Endothelial cell of hepatic sinusoid (primary cell): ENCODE measurements around the gene MBD4.

Source experiments
- in situ Hi-C: cut with HindIII; loops from 2 replicates; pipeline ENCODE4 v1.10.0; 2017; ENCODE audit warnings: low sequenced_read_pairs

MBD4 gene

DNA sequence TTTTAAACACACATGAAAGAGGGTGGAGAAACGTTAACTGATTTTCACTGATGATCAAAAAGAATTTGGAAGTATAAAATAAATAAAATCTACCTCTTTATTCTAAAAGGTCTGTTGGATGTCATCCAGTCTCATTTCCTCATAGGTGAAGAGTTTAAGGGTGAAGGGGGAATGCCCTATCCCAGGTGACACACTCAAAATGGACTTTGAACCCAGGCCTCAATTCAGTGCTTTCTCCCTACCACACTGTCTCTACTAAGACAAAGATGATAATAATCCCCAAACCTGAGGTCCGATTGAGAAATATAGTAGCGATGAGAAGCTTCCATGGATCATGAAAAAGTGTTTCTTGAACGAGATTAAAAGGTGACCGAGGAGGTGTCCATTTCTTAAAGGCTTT is 6.2 kb downstream of the MBD4 start:
- in situ Hi-C loops: no loop called here

DNA sequence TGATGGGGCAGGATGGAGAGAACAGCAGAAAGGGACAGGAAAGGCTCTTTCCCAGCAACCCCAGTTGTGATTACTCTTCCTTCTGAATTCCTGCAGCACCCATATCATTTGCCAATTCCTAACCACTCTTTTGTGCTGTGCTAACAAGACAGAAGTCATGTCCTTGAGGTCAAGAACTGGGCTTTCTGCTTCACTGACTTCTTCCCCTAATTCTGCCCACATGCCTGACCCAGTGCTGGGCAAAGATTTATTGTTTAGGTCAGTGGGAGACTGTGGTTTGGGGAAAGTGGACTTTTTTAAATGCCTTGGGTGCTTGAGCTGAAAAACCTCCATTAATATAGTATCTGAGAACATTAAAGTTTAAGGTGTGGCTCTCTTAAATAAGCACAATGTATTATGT is 7.1 kb downstream of the MBD4 start:
- in situ Hi-C loops: no loop called here

DNA sequence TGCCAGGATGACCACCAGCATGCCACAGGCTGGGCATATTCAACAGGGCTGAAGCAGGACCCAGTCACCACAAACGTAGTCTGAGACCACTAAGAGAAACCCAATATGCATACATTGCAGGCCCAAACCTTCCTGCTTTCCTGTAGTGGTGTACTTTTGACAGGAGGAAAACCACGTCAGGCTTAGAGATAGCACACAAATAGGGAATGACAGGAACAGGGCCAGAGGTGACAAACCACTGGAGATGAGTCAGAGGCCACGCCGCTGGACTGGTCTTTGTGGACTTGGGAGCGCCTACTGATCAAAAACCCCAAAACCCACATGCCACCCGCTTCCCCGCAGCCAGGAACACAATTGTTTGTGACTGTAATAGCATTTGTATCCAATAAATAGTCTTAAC is 7.7 kb downstream of the MBD4 start:
- in situ Hi-C loops: no loop called here

DNA sequence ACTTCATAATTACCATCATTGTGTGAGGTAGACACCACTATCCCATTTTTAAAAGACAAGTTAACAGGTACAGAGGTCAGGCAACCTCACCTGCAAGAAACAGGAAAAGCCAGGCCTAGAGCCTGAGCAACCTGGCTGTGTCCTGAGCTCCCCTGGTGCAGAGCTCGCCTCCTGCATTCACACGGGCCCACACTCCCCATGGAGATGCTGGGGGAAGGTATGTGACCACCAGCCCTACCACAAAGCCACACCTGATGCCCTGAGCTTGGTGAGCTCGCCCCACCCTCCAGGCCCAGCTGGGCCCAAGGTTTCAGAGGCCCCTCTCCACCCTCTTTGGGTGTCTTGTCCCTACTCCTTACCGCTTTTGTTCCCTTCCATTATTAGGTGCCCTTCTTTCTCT is 10.1 kb downstream of the MBD4 start:
- in situ Hi-C loops: no loop called here

DNA sequence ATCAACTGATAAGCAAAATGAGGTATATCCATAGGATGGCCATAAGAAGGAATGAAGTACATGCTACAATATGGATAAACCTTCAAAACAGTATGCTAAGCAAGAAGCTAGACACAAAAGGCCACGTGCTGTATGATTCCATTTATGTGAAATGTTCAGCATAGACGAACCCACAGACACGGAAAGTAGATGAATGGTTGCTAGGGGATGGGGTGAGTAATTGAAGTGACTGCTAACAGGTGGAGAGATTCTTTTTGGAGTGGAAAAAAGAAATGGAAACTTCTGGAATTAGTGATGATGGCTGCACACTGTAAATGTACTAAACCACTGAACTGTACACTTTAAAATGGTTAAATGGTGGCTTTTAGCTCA is 10.7 kb downstream of the MBD4 start:
- in situ Hi-C loops: no loop called here

DNA sequence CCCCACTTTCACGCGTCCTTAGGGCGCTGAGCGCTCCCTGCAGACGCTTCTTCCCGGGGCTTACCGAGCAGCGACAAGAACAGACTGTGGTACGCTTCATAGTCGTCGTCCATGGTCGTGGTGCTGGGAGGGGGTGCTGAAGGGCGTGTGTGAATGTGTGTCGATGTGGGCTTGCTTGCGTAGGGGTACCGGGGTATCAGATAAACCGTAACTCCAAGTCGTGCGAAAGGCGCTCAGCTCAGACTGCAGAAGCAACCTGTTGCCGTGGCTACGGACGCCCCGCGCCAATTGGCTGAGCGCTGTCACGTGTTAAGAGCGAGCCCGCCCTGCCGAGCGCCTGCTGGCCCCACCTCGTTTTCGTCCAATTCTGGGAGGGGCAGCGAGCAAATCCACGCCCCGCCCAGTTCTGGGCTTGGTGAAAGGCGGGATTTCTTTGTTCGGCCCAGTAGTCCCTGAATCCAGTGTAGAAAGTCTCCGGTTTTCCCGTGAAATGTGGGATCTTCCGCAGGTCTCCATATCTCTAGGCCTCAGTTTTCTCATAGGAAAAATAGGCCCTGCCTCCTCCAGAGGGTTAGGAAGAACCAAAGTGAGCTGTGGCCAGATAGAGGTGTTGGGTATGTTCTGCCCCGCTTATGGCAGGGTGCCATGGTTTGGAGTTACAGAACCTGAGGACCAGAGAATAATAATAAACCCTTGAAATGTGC is 11.2 kb downstream of the MBD4 start, which contains the start of gene EFCAB12:
TSS of gene EFCAB12 (minus strand) at position 261 of the 704 bp plus-strand sequence. CDS start at position 113, 148 bp downstream.
- in situ Hi-C loops: no loop called here

DNA sequence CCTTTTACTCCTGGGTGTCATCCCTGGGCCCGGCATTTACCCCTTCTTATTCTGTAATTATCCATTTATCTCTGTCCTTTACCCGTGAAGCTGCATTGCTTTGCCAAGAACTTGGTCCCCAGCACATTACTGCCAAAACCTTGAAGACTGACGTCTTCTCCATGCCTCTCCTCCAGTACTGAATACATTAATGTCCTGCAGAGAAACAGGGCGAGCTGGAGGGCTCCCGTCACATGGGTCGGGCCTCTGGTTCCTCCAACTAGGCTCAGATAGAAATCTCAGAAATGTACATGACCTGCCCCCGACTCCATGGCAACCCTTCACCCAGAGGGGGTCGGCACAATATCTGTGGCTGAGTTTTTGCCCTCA is 11.8 kb downstream of the MBD4 start:
- in situ Hi-C loops: no loop called here

DNA sequence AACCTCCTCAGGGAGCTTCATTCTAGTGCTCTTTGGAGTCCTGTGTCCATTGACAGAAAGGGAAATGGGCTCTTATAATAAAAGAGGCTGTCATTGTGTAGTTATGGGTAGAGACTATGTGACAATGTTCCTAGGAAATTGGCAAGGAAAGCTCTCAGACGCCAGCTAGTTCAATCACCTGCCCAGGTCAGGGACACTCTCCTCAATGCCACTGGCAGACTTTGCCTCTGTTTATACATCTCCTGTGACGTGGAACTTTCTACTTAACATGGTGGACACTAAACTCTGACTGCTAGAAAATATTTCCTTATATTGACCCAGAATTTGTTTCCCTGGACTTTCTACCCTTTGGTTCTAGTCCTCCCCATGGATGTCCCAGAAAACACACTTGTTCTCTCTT is 14.1 kb downstream of the MBD4 start:
- in situ Hi-C loops: no loop called here

DNA sequence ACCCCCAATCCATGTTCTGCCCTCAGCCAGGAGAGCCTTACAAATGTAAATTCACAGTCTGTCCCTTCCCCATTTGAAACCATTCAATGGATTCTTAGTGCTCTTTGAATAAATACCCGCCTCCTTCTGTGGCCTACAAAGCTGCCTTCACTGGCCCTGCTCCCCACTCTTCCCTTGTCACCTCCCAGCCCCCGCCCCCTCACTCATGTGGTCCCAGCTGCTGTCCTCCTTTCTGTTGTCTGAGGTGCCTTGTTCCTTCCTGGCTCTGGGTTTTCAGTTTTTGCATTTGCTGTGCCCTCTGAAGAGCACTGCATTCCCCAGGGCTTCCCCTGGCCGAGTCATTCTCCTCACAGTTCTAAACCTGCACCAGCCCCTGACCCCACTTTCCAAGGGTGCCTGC is 14.5 kb downstream of the MBD4 start:
- in situ Hi-C loops: no loop called here

DNA sequence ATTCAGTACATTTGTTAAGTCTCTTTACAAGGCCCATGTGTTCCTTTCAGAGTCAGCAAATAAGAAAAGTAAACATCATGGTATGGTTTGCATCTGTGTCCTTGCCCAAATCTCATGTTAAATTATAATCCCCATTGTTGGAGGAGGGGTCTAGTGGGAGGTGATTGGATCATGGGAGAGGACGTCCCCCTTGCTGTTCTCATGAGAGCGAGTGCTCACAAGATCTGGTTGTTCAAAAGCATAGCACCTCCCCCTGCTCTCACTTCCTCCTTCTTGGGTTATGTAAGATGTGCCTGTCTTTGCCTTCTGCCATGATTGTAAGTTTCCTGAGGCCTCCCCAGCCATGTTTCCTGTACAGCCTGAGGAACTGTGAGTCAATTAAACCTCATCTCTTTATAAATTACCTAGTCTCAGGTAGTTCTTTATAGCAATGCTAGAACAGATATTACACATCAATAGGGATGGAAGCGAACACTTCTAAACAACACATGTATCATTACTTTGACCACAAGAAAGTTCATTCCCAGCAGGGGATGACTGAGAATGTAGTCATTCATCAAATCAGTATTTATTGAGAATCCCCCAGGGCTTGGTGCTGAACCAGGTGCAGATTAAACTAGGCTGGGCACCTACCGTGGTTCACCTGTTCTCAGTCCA is 15.4 kb downstream of the MBD4 start:
- in situ Hi-C loops: no loop called here

DNA sequence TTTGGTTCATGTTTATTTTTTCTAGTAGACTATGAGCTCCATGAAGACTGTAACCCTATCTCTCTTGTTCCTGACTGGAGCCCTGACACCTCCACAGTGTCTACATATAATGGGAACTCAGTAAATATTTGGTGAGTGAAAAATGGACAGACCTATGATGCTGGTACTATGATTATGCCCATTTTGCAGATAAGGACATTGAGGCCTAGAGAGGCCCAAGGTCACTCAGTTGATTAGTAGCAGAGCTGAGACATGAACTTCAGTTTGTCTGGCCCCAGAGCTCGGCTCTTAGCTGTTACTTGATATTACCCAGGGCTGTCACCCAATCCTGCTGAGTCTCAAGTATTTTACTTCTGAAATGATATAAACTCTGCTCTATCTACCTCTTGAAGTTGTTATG is 16.9 kb downstream of the MBD4 start:
- in situ Hi-C loops: no loop called here

DNA sequence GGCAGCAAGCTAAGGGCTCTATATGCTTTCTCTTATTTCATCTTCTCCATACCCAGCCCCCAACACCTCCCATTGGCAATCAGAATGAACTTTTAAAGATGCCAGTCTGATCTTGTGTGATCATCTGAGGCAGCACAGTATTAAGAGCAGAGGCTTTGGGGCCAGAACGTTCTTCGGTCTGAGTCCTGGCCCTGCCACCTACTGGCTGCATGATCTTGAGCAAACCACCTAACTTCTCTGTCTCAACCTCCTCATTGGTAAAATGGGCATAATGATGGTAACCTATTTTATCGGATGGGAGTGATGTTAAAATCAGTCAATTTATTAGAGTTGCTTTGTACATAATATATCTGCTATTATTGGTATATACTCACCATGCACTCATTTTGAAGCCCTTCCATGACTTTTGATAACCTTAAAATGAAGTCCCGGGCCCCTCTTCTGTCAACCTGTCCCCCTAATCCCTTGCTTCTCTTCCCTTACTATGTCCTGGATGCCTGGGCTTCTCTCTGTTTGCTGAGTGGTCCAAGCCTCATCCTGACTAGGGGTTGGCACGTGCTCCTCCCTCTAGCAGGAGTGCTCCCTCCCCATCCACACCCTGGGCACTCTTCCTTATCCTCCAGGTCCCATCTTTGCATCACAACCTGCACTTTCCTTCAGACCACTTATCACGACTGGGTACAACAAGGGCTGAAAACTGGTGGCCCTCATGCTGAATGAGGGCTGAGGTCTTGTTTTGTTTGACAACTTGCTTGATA is 17.6 kb downstream of the MBD4 start:
- in situ Hi-C loops: no loop called here

DNA sequence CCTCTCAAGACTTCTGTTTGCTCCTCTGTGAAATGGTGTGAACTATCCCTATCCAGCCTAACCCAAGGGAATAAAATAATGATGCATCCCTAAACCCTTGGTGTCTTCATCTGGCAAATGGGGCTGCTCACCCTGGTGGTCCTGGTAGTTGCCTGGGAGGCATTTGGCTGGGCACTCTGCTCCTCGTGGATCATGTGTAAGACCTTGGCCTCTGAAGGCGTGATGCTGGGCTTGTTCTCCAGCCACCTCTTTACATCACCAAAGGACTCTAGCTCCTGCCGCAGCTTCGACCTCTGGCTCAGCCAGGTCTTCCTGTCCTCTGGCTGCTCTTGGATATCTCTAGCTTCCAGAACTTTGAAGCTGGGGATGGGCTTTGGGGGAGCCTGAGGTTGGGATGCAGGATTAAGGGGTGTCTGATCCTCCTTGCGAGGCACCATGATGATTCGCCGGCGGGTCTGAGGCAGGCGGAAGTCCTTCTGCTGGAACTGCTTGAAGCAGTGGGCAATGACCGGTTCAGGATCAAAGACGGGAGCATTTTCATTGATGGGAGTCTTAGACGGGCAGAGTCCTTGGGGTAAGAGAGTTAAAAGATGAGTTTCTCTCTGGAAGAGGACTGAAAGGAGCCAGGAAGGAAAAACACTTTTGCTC is 18.4 kb downstream of the MBD4 start:
- in situ Hi-C loops: no loop called here

DNA sequence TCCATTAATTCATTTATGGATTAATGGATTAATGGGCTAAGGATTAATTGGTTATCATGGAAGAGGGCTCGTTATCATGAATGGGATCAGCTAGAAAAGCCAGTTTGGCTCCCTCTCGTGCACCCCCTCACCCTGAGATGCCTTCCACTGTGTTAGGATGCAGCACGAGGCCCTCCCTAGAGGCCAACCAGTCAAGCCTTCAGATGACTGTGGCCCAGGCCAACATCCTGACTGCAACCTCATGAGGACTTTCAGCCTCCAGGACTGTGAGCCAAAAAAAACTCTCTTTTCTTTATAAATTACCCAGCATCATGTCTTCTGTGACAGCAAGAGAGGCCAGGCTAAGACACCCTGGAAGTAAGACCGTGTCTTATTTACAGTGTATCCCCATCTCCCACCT is 20.3 kb downstream of the MBD4 start:
- in situ Hi-C loops: no loop called here

DNA sequence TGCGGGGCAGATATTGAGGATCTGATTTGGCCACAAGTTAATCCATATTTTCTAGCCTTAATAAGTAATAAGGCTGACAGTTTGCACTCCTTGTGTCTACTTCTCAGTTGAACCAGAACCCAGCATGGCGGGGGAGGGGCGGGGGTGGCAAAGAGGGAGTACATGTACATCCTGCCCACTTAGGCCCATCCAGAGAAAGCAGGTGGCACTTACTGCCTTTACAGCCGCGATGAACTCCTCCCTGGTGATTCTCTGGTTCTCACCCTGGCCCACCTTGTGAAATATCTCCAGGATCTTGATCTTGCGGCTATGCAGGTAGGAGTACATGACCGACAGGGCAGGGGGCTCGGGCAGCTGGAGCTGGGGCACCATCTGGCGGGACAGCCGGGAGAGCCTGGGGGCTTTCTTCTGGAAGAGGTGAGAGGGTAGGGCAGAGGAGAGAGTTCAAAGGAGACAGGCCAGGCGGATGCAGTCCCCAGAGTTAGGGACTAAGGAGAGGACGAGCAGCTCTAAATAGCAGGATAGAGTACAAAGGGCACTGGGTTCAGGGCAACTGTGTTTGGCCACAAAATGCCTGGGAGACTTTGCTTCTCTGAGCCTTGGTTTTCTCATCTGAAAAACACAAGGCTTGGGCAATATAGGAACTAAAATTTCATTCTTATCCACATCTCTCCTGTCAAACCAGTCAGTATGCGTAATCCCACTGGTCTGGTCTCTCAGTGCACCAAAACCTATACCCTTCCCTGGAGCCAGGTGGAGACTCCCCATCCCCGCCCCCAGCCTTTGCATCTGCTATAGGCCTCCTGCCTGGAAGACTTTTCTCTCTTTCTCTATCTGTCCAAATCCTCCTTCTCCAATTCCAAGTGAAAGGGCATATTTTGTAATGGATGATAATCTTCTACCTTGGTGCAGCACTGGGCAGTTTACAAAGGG is 21.4 kb downstream of the MBD4 start:
- in situ Hi-C loops: no loop called here

DNA sequence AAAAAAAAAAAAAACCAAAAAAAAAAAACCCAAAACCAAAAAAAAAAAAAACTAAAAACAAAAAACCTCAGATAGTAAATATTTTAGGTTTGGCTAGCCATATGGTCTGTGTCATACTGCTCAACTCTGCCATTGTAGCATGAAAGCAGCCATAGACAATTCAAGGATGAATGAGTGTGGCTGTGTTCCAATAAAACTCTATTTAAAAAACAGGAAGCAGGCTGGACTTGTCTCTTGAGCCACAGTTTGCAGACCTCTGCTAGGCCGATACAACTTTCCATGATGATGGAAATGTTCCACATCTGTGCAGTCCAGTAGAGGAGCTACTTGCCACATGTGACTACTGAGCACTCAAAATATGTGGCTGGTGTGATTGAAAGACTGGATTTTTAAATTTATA is 22.4 kb downstream of the MBD4 start:
- in situ Hi-C loops: no loop called here

DNA sequence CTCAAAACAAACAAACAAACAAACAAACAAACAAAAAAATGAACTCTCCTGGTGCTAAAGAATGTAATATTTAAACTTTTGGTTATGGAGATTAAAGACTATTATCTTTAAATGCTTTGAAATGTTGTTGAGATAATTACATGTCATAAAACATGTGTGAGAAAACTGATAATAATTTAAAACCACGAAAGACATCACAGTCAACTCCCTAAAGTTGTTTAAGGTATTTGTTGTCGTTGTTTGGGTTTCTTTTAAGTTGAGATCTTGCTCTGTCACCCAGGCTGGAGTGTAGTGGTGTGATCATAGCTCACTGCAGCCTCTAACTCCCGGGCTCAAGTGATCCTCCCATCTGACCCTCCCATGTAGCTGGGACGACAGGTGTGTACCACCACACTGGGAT is 23.3 kb downstream of the MBD4 start:
- in situ Hi-C loops: no loop called here

DNA sequence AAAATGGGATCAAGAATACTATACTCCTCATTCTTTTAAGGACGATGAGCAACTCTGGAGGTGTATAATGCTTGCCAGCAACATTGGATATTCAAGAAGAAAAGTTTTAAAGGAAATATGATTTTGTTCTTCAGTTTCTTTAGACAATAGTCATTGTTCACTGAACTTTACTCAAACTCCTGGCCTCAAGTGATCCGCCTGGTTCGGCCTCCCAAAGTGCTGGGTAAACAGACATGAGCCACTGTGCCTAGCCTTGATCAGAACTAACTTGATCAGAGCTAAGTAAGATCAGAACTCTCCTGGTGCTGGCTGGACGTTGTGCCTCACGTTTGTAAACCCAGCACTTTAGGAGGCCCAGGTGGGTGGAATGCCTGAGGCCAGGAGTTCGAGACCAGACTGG is 23.9 kb downstream of the MBD4 start:
- in situ Hi-C loops: no loop called here

DNA sequence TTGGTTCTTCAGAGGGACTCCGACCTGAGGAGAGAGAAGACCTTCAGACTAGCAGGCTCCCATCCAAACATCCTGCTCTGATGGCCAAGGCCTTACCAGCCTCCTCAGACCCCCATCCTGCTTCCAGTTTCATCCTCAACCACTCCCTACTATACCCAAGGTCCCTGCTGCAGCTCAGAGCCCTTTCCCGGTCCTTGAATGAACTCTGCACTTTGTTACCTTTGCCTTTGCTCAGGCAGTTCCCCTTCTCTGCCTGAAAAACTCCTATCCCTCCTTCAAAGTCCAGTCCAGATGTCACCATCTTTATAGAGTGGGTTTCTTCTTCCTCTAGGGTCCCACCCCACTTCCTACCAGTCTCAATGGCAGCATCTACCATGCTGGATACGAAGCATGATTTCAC is 24.4 kb downstream of the MBD4 start:
- in situ Hi-C loops: no loop called here

DNA sequence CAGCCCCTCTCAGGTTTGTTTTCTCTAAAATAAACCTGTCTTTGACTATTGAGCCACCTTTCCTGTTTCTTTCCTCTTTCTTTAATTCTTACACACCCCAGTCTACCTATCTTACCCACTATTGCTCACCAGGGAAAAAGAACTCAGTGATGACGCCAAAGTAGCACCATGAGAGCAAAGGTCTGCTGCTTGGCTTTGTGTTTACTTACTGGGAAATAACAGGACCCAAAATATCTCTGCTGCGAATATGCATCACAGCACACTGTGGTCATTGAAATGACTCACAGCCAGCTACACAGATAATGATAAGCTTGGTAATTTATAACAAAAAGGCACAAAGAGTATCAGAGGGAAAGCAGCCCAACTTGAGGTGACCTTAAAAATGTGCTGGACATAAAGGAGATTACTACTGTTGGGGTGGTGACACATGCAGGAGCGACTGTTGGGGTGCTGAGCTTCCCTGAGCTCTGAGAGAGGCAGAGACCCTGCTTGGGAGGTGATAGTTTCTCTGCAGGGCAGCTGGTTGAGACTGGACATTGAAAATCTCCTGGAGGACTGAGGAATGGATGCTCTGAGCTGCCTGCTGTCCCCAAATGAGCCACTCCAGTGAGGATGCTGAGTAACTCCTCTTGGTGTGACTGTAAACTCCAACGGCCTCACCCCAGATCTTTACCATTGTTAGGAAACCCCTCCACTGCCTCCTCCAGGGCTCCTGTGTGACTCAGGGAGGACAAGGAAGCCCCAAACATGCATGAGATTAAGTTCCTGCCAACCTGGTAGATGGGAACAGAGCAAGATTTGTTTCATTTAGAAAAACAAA is 25.9 kb downstream of the MBD4 start:
- in situ Hi-C loops: no loop called here
